K562 (cell line): ENCODE measurements around the gene GCK. TPM values are rescaled to one million over a fixed set of nuclear protein-coding genes. Genes with fewer than 3 reads are reported as not detected.

ENCODE experiments used
- CREB3 ChIP-seq: fragments of 450-650 bp; conservative IDR thresholded peaks from 2 replicates; pipeline ENCODE4 v1.6.1; 2016; ENCODE audit warnings: missing genetic modification characterization, low read depth, mild to moderate bottlenecking, missing compliant biosample characterization, moderate library complexity
- E2F4 ChIP-seq: sonication (generic); formaldehyde crosslinking; IDR thresholded peaks from 2 replicates; pipeline ENCODE4 v1.8.0; 2022; ENCODE audit warnings: mild to moderate bottlenecking, low read depth, missing genetic modification reagents
- HMGN3 ChIP-seq: IDR thresholded peaks from 2 replicates; pipeline ENCODE4 v1.6.1; 2011; ENCODE audit warnings: borderline replicate concordance, low read depth, mild to moderate bottlenecking, mixed read lengths, low read length; ENCODE audit not compliant: insufficient read length; ENCODE audit errors: extremely low read depth
- KLF6 ChIP-seq: fragments of 250-450 bp; sonication (Bioruptor Pico); IDR thresholded peaks from 2 replicates; pipeline ENCODE4 v1.4.0; 2020; ENCODE audit warnings: mild to moderate bottlenecking, moderate library complexity, borderline replicate concordance
- PCBP1 ChIP-seq: fragments of 200-400 bp; formaldehyde crosslinking; IDR thresholded peaks from 2 replicates; pipeline ENCODE4 v1.6.1; 2018; ENCODE audit warnings: mild to moderate bottlenecking, low read depth, low read length; ENCODE audit not compliant: poor library complexity, severe bottlenecking
- PTBP1 ChIP-seq: fragments of 200-400 bp; formaldehyde crosslinking; IDR thresholded peaks from 2 replicates; pipeline ENCODE4 v1.6.1; 2017; ENCODE audit warnings: low read depth, low read length
- SP1 ChIP-seq: sonication (generic); formaldehyde crosslinking; IDR thresholded peaks from 2 replicates; pipeline ENCODE4 v1.8.1; 2022; ENCODE audit warnings: mild to moderate bottlenecking, missing genetic modification reagents
- SPI1 ChIP-seq: IDR thresholded peaks from 2 replicates; pipeline ENCODE4 v1.6.1; 2011; ENCODE audit warnings: low read depth, low read length, control low read depth, borderline replicate concordance
- THAP7 ChIP-seq: fragments of 250-450 bp; sonication (Bioruptor Pico); IDR thresholded peaks from 2 replicates; pipeline ENCODE4 v1.5.0; 2021
- USF1 ChIP-seq: sonication (generic); formaldehyde crosslinking; IDR thresholded peaks from 2 replicates; pipeline ENCODE4 v1.9.0; 2022; ENCODE audit warnings: mild to moderate bottlenecking, missing genetic modification reagents
- YBX1 ChIP-seq: fragments of 450-650 bp; IDR thresholded peaks from 2 replicates; pipeline ENCODE4 v1.7.1; 2016; ENCODE audit warnings: mild to moderate bottlenecking
- ZNF224 ChIP-seq: sonication (generic); formaldehyde crosslinking; IDR thresholded peaks from 2 replicates; pipeline ENCODE4 v1.8.0; 2022; ENCODE audit warnings: mild to moderate bottlenecking, missing genetic modification reagents
- ZNF511 ChIP-seq: sonication (generic); formaldehyde crosslinking; IDR thresholded peaks from 2 replicates; pipeline ENCODE4 v1.8.0; 2022; ENCODE audit warnings: mild to moderate bottlenecking, missing genetic modification reagents
- ZNF592 ChIP-seq: fragments of 450-650 bp; IDR thresholded peaks from 2 replicates; pipeline ENCODE4 v1.6.1; 2017; ENCODE audit warnings: antibody characterized with exemption, mild to moderate bottlenecking
- ZSCAN29 ChIP-seq: fragments of 450-650 bp; IDR thresholded peaks from 2 replicates; pipeline ENCODE4 v1.6.1; 2017
- polyA plus RNA-seq, 8 experiments: library from polyadenylated mRNA; depleted of rRNA in 4 of 8; stranded (reverse) in 5 of 8; unstranded in 3 of 8; fragments of >200 nt; fragmentation: Nextera tagmentation in 2 of 8; fragmentation: Illumina TruSeq in 1 of 8; extraction: Ambion mirVana in 2 of 8; extraction: Trizol in 1 of 8; gene quantifications; 2 replicates each; pipeline versions ENCODE4 v1.2.1 to v1.2.3, GENCODE V29; 2011 to 2014; ENCODE audit warnings: inconsistent platforms in 1 of 8, missing spikeins in 1 of 8
- total RNA-seq, 7 experiments: library from RNA; depleted of rRNA in 6 of 7; stranded (reverse); fragments of >200 nt in 6 of 7; fragmentation: Illumina TruSeq in 2 of 7; extraction: Trizol in 2 of 7; gene quantifications; 2 replicates each; pipeline versions ENCODE4 v1.2.1 to v1.2.3, GENCODE V29; 2011 to 2021; ENCODE audit warnings: low replicate concordance in 1 of 7

GCK gene
- total and polyA plus RNA-seq, 9 of the 15 experiments (the other 6 are each of a cell fraction or from before 2014, with no cell fraction given): 0.11 to 0.55 (median 0.16) TPM; not detected in 3

GRCh38 chr7:44145969-44146911, 43.0 kb downstream of the GCK start (continued):
- TF ChIP-seq CREB3 (tag): 0 out of 2 replicates have a peak, but pooled peaks have one; percentile 48
- no peak for TF ChIP-seq THAP7 (CRISPR knock-in tag)
- no peak for TF ChIP-seq ZSCAN29
- no peak for TF ChIP-seq KLF6 (CRISPR knock-in tag)
- 0 out of 2 replicates have a peak, but pooled peaks have one; percentile 40 for TF ChIP-seq SP1 (CRISPR knock-in tag)
- peak; percentile 17 for TF ChIP-seq HMGN3
- TF ChIP-seq E2F4 (CRISPR knock-in tag): 0 out of 2 replicates have a peak, but pooled peaks have one; percentile 20
- peak; percentile 31; the same call in 1 of the 2 replicates for TF ChIP-seq ZNF511 (CRISPR knock-in tag)
- TF ChIP-seq ZNF224 (CRISPR knock-in tag): 0 out of 2 replicates have a peak, but pooled peaks have one; percentile 64
- TF ChIP-seq PCBP1: peak; percentile 73
- TF ChIP-seq PTBP1: no peak
- no peak for TF ChIP-seq SPI1
- TF ChIP-seq USF1 (CRISPR knock-in tag): peak; percentile 53; the same call in 1 of the 2 replicates
- no peak for TF ChIP-seq YBX1
- peak; percentile 87 for TF ChIP-seq ZNF592
